Measurements from ENCODE around the gene PLD6.
"Not testable (repeated sequence)": the region's sequence is repeated elsewhere in the genome, so short reads cannot be mapped to it uniquely, and the experiment has no call there.

The PLD6 gene

DNA sequence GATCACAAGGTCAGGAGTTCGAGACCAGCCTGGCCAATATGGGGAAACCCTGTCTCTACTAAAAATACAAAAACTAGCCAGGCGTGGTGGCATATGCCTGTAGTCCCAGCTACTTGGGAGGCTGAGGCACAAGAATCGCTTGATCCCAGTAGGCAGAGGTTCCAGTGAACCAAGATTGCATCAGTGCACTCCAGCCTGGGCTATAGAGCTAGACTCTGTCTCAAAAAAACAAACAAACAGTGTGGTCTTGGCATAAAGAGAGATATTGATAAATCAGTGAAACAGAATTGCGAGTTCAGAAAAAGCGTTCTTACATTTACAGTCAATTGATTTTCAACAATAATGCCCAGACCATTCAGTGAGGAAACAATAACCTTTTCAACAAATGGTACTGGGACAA, 10.7 kb downstream of the PLD6 start:
- H3K36me3 ChIP-seq (ENCODE audit: control insufficient read depth in 1 of 2, insufficient read depth in 2 of 2, low read length in 2 of 2); H3K27ac ChIP-seq (ENCODE audit: low read length); H3K4me3 ChIP-seq (ENCODE audit: low read depth in 1 of 2, low read length in 2 of 2); H3K9me3 ChIP-seq (ENCODE audit: control insufficient read depth in 1 of 2, low read length in 2 of 2); H3K27me3 ChIP-seq (ENCODE audit: low read depth, low read length): not testable (repeated sequence)
- H3K4me1 ChIP-seq (ENCODE audit: control insufficient read depth in 1 of 2, insufficient read depth in 2 of 2, low read length in 2 of 2), result peaks cover 0 to 24% of the 10 kb centered on the region in 2 donors

DNA sequence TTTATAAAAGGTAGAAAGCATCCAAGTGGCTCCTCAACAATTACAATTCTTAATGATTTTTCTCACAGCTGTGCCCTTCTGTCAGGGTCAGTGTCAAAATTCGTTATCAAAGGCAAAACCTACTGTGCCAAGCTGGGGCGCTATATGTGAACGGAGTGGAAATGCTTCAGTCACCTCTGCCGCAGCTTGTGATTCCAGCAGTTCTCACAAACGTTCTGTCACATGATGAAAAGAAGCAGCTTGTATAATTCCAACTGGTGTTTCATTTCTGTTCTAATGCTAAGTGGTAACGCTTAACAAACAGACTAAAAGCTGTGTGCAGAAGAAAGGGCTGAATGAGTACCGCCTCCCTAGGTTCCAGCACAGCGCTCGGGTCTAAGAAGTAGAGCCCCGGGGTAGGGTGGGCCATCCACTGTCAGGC, 14.2 kb downstream of the PLD6 start:
- Histone ChIP-seq H3K36me3 (ENCODE audit: control insufficient read depth in 1 of 2, insufficient read depth in 2 of 2, low read length in 2 of 2) (peaks cover 10 to 16% of the 10 kb centered on the region in 2 donors), H3K4me1 (ENCODE audit: control insufficient read depth in 1 of 2, insufficient read depth in 2 of 2, low read length in 2 of 2) (peaks cover 0 to 29% of the 10 kb centered on the region in 2 donors), H3K9me3 (ENCODE audit: control insufficient read depth in 1 of 2, low read length in 2 of 2) (no peaks in the 10 kb centered on the region), H3K4me3 (ENCODE audit: low read depth in 1 of 2, low read length in 2 of 2) (peak overlapping the region in 1 of 2 donors; percentile 2), H3K27me3 (ENCODE audit: low read depth, low read length) (no peaks in the 10 kb centered on the region), H3K27ac (ENCODE audit: low read length) (peak overlapping the region; percentile 73)

DNA sequence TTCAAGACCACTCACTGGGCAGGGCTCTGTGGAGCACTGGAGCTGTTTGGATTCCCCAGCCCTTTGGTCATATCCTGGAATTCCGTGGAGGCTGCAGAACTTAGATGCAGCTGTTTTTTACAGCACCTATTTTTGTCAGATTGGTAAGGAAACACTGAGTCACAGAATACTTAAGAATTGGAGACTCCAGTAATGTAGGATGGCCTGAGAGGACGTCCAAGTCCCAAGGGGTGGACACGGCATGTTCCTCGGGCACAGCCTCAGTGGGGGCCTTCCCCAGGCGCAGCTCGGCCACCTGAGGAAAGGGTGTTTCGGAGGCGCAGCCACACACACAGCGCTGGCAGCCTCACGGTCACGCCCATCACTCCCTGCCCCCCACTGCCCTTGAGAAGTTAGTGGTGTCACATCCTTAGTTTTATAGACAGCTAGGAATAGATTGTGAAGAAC, 14.8 kb downstream of the PLD6 start:
- Histone ChIP-seq H3K4me1 (ENCODE audit: control insufficient read depth in 1 of 2, insufficient read depth in 2 of 2, low read length in 2 of 2) (peaks cover 0 to 35% of the 10 kb centered on the region in 2 donors), H3K4me3 (ENCODE audit: low read depth in 1 of 2, low read length in 2 of 2) (peak overlapping the region in 1 of 2 donors; percentile 2), H3K27me3 (ENCODE audit: low read depth, low read length) (no peaks in the 10 kb centered on the region), H3K27ac (ENCODE audit: low read length) (peak overlapping the region; percentile 73), H3K36me3 (ENCODE audit: control insufficient read depth in 1 of 2, insufficient read depth in 2 of 2, low read length in 2 of 2) (peaks cover 10 to 16% of the 10 kb centered on the region in 2 donors), H3K9me3 (ENCODE audit: control insufficient read depth in 1 of 2, low read length in 2 of 2) (no peaks in the 10 kb centered on the region)

DNA sequence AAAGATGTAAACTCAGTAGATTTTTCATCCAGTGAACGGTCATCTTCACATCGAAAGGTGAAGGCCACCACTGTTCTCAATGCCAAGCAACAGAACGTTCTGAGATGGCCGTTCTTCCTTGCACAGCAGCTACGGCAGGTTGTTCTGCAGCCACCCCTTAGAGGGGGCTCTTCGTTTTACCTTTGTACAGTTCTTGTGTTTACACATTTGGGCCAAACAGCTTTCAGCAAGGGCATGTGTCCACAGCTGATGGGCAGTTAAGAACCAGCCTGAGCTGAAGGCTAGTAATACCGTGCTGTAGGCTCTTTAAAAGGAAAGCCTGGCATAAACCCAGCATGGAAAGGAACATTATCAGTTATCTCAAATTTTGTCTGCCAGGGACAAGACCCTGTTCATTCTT, 15.9 kb downstream of the PLD6 start:
- no peaks in the 10 kb centered on the region for H3K27me3 ChIP-seq (ENCODE audit: low read depth, low read length)
- no peak overlapping the region for H3K4me3 ChIP-seq (ENCODE audit: low read depth in 1 of 2, low read length in 2 of 2)
- H3K27ac ChIP-seq (ENCODE audit: low read length), result peak overlapping the region; percentile 10
- peaks cover 10 to 16% of the 10 kb centered on the region in 2 donors for H3K36me3 ChIP-seq (ENCODE audit: control insufficient read depth in 1 of 2, insufficient read depth in 2 of 2, low read length in 2 of 2)
- no peaks in the 10 kb centered on the region for H3K9me3 ChIP-seq (ENCODE audit: control insufficient read depth in 1 of 2, low read length in 2 of 2)
- H3K4me1 ChIP-seq (ENCODE audit: control insufficient read depth in 1 of 2, insufficient read depth in 2 of 2, low read length in 2 of 2), result peaks cover 0 to 41% of the 10 kb centered on the region in 2 donors

DNA sequence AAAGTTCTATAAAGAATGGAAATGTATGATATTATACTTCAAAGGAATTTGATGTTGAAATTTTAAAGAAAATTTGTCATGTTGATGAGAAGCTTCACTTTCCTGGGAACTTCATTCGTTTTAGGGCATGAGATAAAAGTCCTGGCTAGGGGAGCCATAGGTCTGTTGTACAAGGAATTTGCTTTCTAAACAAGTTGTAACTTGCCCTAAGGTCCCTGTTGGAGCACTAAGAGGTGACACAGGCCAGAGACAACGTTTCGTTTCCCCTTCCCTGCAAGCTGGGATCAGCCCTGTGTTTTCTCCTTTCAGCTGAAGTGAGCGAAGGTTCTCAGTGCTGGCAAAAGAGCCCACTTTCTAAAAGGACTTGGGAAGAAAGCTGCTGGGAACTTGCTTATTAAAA, 16.6 kb downstream of the PLD6 start:
- Histone ChIP-seq H3K27me3 (ENCODE audit: low read depth, low read length) (no peaks in the 10 kb centered on the region), H3K9me3 (ENCODE audit: control insufficient read depth in 1 of 2, low read length in 2 of 2) (no peaks in the 10 kb centered on the region), H3K27ac (ENCODE audit: low read length) (no peak overlapping the region), H3K4me3 (ENCODE audit: low read depth in 1 of 2, low read length in 2 of 2) (no peak overlapping the region), H3K4me1 (ENCODE audit: control insufficient read depth in 1 of 2, insufficient read depth in 2 of 2, low read length in 2 of 2) (peaks cover 0 to 41% of the 10 kb centered on the region in 2 donors), H3K36me3 (ENCODE audit: control insufficient read depth in 1 of 2, insufficient read depth in 2 of 2, low read length in 2 of 2) (peaks cover 12 to 16% of the 10 kb centered on the region in 2 donors)

DNA sequence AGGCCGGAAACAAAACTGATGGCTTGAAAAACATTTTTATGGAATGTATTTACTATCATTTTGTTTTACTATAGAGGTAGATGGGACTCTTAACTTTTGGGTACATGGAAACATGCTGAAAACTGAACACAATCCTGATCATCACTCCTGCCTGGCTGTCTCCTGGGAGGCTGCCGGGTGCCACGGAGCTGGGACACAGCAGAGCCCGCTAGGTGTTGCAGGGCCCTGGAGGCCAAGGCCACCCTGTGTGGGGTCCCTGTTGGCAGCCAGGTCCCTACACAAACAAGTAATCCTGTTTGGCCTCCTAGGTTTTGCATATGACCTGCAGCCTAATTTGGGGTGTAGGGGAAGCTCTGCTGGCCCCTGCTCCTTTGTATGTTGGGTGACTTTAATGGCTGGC, 17.5 kb downstream of the PLD6 start:
- Histone ChIP-seq H3K9me3 (ENCODE audit: control insufficient read depth in 1 of 2, low read length in 2 of 2) (no peaks in the 10 kb centered on the region), H3K36me3 (ENCODE audit: control insufficient read depth in 1 of 2, insufficient read depth in 2 of 2, low read length in 2 of 2) (peaks cover 21 to 23% of the 10 kb centered on the region in 2 donors), H3K4me1 (ENCODE audit: control insufficient read depth in 1 of 2, insufficient read depth in 2 of 2, low read length in 2 of 2) (peaks cover 0 to 41% of the 10 kb centered on the region in 2 donors)

DNA sequence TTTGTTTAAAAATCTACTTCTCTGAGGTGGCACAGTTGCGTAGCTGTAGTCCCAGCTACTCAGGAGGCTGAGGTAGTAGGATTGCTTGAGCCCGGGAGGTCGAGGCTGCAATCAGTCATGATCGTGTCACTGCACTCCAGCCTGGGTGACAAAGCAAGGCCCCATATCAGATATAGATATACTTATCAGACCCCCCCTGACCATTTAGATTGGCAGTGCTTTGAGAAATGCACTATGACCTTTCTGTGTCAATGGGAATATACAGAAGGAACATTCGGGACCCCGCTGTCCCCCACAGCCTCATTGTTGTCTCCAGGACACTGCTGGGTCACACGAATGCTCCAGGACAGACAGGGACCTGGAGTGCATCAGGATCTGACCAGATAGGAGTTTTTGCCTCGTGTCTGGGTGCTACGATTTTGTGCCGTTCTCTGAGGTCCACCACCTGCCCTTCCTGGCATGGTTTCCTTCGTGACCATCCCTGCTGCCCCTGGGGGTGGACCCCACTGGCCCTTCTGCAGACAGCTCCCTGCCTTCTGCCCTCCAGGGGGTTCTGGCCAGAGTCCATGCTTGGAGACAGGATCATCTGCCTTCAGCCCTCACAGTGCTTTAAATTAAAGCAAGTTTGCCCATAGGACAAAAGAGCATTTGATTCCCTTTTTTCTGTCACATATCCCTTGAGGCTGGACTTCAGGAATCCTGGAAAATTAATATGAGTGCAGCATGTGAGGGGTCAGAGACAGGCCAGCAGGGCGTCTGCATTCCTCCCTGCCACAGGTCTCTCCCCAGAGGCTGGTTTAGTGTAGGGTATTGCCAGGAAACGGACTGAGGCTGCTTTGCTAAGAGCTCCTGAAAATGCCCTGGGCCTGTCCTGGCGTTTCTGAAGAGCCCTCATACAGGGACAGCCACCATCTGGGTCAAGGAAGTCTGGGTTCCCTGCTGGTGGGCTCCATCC, 19.3 kb downstream of the PLD6 start:
- H3K4me3 ChIP-seq (ENCODE audit: low read depth in 1 of 2, low read length in 2 of 2), result no peak overlapping the region
- H3K36me3 ChIP-seq (ENCODE audit: control insufficient read depth in 1 of 2, insufficient read depth in 2 of 2, low read length in 2 of 2), result peaks cover 33 to 37% of the 10 kb centered on the region in 2 donors
- H3K27ac ChIP-seq (ENCODE audit: low read length), result no peak overlapping the region
- H3K4me1 ChIP-seq (ENCODE audit: control insufficient read depth in 1 of 2, insufficient read depth in 2 of 2, low read length in 2 of 2), result peaks cover 0 to 37% of the 10 kb centered on the region in 2 donors
- H3K9me3 ChIP-seq (ENCODE audit: control insufficient read depth in 1 of 2, low read length in 2 of 2), result no peaks in the 10 kb centered on the region
- H3K27me3 ChIP-seq (ENCODE audit: low read depth, low read length), result no peaks in the 10 kb centered on the region

More for the DNA sequence above, 17.5 kb downstream of the PLD6 start:
- Histone ChIP-seq H3K4me3 (ENCODE audit: low read depth in 1 of 2, low read length in 2 of 2) (no peak overlapping the region), H3K27me3 (ENCODE audit: low read depth, low read length) (no peaks in the 10 kb centered on the region), H3K27ac (ENCODE audit: low read length) (no peak overlapping the region)

DNA sequence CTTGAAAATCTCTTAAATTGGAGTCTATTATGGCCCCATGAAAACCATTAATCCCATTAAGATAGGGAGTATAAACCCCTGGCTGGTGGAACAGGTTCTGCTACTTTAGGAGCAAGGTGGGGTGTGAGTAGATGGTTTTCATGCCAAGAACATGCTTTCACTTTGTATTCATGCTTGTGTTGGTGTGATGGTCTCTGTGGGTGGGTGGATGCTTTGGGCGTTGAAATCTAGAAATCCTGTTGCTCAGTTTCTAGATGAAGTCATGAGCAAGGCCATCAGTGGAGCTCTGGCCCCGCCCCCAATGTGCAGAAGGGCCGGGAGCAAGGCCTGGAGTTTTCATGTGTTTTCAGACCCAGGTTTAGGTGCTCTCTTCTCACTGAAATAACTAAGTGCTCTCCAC, 20.1 kb downstream of the PLD6 start:
- H3K27ac ChIP-seq (ENCODE audit: low read length), result no peak overlapping the region
- H3K4me3 ChIP-seq (ENCODE audit: low read depth in 1 of 2, low read length in 2 of 2), result no peak overlapping the region

DNA sequence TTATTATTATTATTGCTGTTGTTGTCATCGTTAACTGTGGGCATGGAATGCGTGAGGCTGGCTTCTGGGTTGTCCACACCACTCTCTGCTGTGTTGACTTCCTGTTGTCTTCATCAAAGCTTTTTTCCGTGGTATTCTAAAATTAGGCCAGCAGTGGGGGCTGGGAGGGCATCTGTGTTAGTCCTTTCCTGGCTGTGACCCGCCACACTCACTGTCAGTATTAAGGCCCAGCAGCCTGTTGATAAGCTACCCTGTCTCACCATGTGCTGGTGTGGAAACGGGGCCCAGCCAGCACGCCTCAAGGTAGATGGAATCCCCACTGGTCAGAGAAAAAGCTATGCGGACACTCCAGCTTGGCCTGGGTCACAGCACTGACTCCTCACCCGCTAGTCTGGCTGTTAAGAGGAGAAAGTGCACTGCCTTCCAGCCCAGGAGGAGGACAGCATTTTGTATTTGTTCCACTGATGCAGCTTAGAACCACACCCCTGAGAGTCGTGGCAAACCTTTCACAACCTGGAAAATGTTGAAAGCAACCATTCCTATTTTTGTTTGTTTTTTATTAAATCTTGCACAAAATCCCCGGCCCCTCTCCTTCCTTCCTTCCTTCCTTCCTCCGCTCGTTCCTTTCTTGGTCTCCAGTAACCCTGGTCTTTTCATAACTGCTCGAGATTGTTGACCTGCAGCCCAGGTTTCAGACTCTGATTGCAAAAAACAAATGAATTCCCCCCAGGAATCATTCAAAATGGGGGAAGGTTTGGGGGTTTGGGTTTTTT, 21.0 kb downstream of the PLD6 start:
- peaks cover 46 to 52% of the 10 kb centered on the region in 2 donors for H3K36me3 ChIP-seq (ENCODE audit: control insufficient read depth in 1 of 2, insufficient read depth in 2 of 2, low read length in 2 of 2)
- not testable (repeated sequence) for H3K9me3 ChIP-seq (ENCODE audit: control insufficient read depth in 1 of 2, low read length in 2 of 2); H3K4me3 ChIP-seq (ENCODE audit: low read depth in 1 of 2, low read length in 2 of 2); H3K27me3 ChIP-seq (ENCODE audit: low read depth, low read length); H3K27ac ChIP-seq (ENCODE audit: low read length)
- H3K4me1 ChIP-seq (ENCODE audit: control insufficient read depth in 1 of 2, insufficient read depth in 2 of 2, low read length in 2 of 2), result peaks cover 0 to 23% of the 10 kb centered on the region in 2 donors

More for the DNA sequence above, 20.1 kb downstream of the PLD6 start:
- Histone ChIP-seq H3K9me3 (ENCODE audit: control insufficient read depth in 1 of 2, low read length in 2 of 2) (no peaks in the 10 kb centered on the region), H3K4me1 (ENCODE audit: control insufficient read depth in 1 of 2, insufficient read depth in 2 of 2, low read length in 2 of 2) (peaks cover 0 to 31% of the 10 kb centered on the region in 2 donors), H3K27me3 (ENCODE audit: low read depth, low read length) (no peaks in the 10 kb centered on the region), H3K36me3 (ENCODE audit: control insufficient read depth in 1 of 2, insufficient read depth in 2 of 2, low read length in 2 of 2) (peaks cover 40 to 43% of the 10 kb centered on the region in 2 donors)

DNA sequence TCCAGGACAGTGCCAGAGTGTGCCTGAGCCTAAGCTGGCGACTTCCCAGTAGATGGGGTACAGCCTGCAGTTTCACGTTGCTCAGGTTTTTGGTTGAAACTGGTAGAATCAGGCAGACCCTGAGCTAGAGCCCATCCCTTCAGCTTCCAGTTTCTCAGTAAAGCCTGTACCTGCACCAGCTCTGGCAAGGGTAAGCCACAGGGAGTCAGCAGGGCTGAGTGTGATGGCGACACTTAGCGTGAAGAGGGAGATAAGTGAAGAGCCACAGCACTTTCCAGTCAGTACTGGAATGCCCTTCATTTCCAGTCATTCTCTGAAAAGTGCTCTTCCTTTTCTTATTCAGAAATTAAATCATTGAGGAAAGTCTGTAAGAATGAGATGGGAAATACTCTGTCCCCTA, 22.4 kb downstream of the PLD6 start:
- Histone ChIP-seq H3K4me1 (ENCODE audit: control insufficient read depth in 1 of 2, insufficient read depth in 2 of 2, low read length in 2 of 2) (peaks cover 0 to 15% of the 10 kb centered on the region in 2 donors), H3K27me3 (ENCODE audit: low read depth, low read length) (no peaks in the 10 kb centered on the region), H3K4me3 (ENCODE audit: low read depth in 1 of 2, low read length in 2 of 2) (no peak overlapping the region), H3K27ac (ENCODE audit: low read length) (no peak overlapping the region), H3K36me3 (ENCODE audit: control insufficient read depth in 1 of 2, insufficient read depth in 2 of 2, low read length in 2 of 2) (peaks cover 50 to 62% of the 10 kb centered on the region in 2 donors), H3K9me3 (ENCODE audit: control insufficient read depth in 1 of 2, low read length in 2 of 2) (no peaks in the 10 kb centered on the region)

DNA sequence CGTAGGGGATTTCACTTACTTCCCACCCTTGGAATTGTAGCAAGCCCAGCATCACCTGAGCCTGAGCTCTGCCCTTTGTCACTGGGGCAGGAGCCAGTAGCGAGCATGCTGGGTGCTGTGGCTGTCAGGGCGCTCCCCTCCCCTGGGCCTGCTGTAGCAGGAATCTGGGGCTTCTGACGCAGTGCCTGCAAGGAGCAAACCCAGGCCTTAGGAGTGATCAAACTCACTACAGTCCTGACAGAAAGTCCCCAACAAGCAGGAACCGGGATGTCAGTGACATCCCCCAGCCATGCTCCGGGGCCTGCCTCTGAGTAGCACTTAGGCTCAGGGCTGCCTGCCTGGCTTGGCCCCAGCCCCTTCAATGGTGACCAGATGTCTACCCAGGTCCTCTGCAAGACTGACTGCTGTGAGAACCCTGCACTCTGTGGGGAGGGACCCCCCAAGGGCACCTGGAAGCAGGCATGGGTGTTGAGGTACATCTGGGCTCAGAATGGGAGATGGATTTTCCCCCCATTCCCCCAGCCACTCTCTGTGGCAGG, 23.5 kb downstream of the PLD6 start:
- Histone ChIP-seq H3K36me3 (ENCODE audit: control insufficient read depth in 1 of 2, insufficient read depth in 2 of 2, low read length in 2 of 2) (peaks cover 52 to 63% of the 10 kb centered on the region in 2 donors), H3K9me3 (ENCODE audit: control insufficient read depth in 1 of 2, low read length in 2 of 2) (no peaks in the 10 kb centered on the region), H3K27me3 (ENCODE audit: low read depth, low read length) (no peaks in the 10 kb centered on the region), H3K4me1 (ENCODE audit: control insufficient read depth in 1 of 2, insufficient read depth in 2 of 2, low read length in 2 of 2) (peaks cover 0 to 15% of the 10 kb centered on the region in 2 donors), H3K4me3 (ENCODE audit: low read depth in 1 of 2, low read length in 2 of 2) (no peak overlapping the region), H3K27ac (ENCODE audit: low read length) (no peak overlapping the region)
